Naive thymus-derived CD4-positive, alpha-beta T cell (primary cell): Measurements from ENCODE around the gene JAK1. TPM values are rescaled to one million over a fixed set of nuclear protein-coding genes. Genes with fewer than 3 reads are reported as not detected.
A peak's percentile ranks its signal among the peaks of the same experiment; 100 is the strongest.
"Not testable (repeated sequence)": the region's sequence is repeated elsewhere in the genome, so short reads cannot be mapped to it uniquely, and the experiment has no call there.

ENCODE experiments used
- ATAC-seq: fragments of 150-1000 bp; cut with Tn5 transposase; 2 replicates; pipeline ENCODE4 v1.10.0; 2021; ENCODE audit warnings: mild to moderate bottlenecking, moderate library complexity
- CTCF ChIA-PET: fragments of 350-600 bp; sonication (Branson Sonifier 250); formaldehyde crosslinking; loops from one replicate; lab custom pipeline; 2021; ENCODE audit warnings: antibody characterized with exemption; lab: Charles Lee
- POLR2A ChIA-PET: fragments of 350-600 bp; sonication (Branson Sonifier 250); formaldehyde crosslinking; loops from one replicate; lab custom pipeline; 2021; ENCODE audit warnings: antibody characterized with exemption, inconsistent platforms; lab: Charles Lee
- DNase-seq, 9 donors: peaks; one replicate each; pipeline versions ENCODE4 v3.0.0 to v3.0.0-alpha.2; 2020 to 2022; ENCODE audit warnings: mixed read lengths in 1 of 9
- H3K27ac ChIP-seq: one replicate; pipeline ENCODE4 v1.7.0; 2013; ENCODE audit warnings: mild to moderate bottlenecking, low read depth, low read length, moderate library complexity
- H3K27me3 ChIP-seq, 2 donors: one replicate each; pipeline ENCODE4 v1.7.0; 2013; ENCODE audit warnings: low read length in 2 of 2, mild to moderate bottlenecking in 2 of 2, moderate library complexity in 2 of 2; ENCODE audit not compliant: control insufficient read depth in 2 of 2, insufficient read depth in 2 of 2
- H3K36me3 ChIP-seq, 3 experiments: 1 replicate in 2 of 3; 2 replicates in 1 of 3; pipeline ENCODE4 v1.7.0; 2013; ENCODE audit warnings: low read length in 3 of 3, mild to moderate bottlenecking in 3 of 3, moderate library complexity in 1 of 3; ENCODE audit not compliant: insufficient read depth in 3 of 3, control insufficient read depth in 2 of 3
- H3K4me1 ChIP-seq, 2 donors: one replicate each; pipeline ENCODE4 v1.7.0; 2013; ENCODE audit warnings: low read length in 2 of 2, mild to moderate bottlenecking in 2 of 2, moderate library complexity in 1 of 2; ENCODE audit not compliant: control insufficient read depth in 2 of 2, insufficient read depth in 2 of 2
- H3K4me3 ChIP-seq: 2 replicates; pipeline ENCODE4 v1.7.0; 2013; ENCODE audit warnings: mild to moderate bottlenecking, low read length
- H3K9me3 ChIP-seq, 3 experiments: 1 replicate in 2 of 3; 2 replicates in 1 of 3; pipeline ENCODE4 v1.7.0; 2013; ENCODE audit warnings: low read length in 3 of 3; ENCODE audit not compliant: control insufficient read depth in 2 of 3
- H3K27ac Mint-ChIP-seq, 9 donors: one replicate each; pipeline ENCODE4 v1.8.0; 2020 to 2022; ENCODE audit warnings: mixed read lengths in 9 of 9, mild to moderate bottlenecking in 8 of 9, moderate library complexity in 5 of 9, inconsistent platforms in 2 of 9
- H3K27me3 Mint-ChIP-seq, 5 donors: one replicate each; pipeline ENCODE4 v1.8.0; 2021 to 2022; ENCODE audit warnings: mixed read lengths in 5 of 5, mild to moderate bottlenecking in 1 of 5
- H3K36me3 Mint-ChIP-seq, 5 donors: one replicate each; pipeline ENCODE4 v1.8.0; 2020 to 2022; ENCODE audit warnings: mixed read lengths in 5 of 5, mild to moderate bottlenecking in 3 of 5, inconsistent platforms in 1 of 5
- H3K4me1 Mint-ChIP-seq, 7 donors: one replicate each; pipeline ENCODE4 v1.8.0; 2020 to 2022; ENCODE audit warnings: mixed read lengths in 7 of 7, mild to moderate bottlenecking in 3 of 7, inconsistent platforms in 1 of 7
- H3K4me3 Mint-ChIP-seq, 10 donors: one replicate each; pipeline ENCODE4 v1.8.0; 2020 to 2022; ENCODE audit warnings: mild to moderate bottlenecking in 10 of 10, mixed read lengths in 10 of 10, moderate library complexity in 6 of 10, inconsistent platforms in 2 of 10
- H3K9me3 Mint-ChIP-seq, 11 donors: one replicate each; pipeline ENCODE4 v1.8.0; 2020 to 2022; ENCODE audit warnings: mixed read lengths in 11 of 11, mild to moderate bottlenecking in 4 of 11, inconsistent platforms in 1 of 11, moderate library complexity in 1 of 11
- intact Hi-C, 2 donors: fragments of 100-400 bp; cut with micrococcal nuclease; formaldehyde crosslinking; loops; one replicate each; pipeline ENCODE4 v1.15.1; 2023
- polyA plus RNA-seq, 2 donors: library from polyadenylated mRNA; unstranded; fragments of 300-500 nt; fragmentation: Illumina TruSeq; gene quantifications; one replicate each; pipeline ENCODE4 v1.2.3, GENCODE V29; 2021
- total RNA-seq, 6 experiments: library from RNA in 5 of 6; stranded (reverse) in 5 of 6; gene quantifications; 1 replicate in 5 of 6; 2 replicates in 1 of 6; pipeline ENCODE4 v1.2.3 and lab custom pipeline; 2021 to 2026

Gene JAK1
- total and polyA plus RNA-seq, 7 experiments from 2014 or later, result 197 to 365 (median 265) TPM

DNA sequence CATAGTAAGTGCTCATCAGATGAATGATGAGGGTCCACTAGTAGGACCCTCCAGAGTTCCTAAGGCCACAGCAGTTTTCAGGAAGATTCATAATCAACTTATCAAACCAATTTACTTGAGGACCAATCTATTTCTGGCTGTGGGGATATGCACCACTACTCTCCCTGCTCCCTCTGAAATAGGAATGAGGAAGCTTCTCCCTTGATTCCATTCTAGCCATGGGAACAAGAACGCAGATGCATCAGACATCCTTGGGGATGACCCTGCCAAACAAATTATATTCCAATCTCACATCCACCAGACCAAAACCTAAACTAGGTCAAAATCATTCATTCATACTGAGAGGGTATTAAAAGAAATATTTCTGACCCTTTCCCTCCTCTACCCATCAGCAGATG lies 31.5 kb downstream of the JAK1 start:
- no peak overlapping the region for H3K27ac ChIP-seq
- no peaks in the 10 kb centered on the region for H3K27me3 ChIP-seq
- peak overlapping the region in 6 of 9 donors; percentile 4 to 77 (median 44) for H3K27ac Mint-ChIP-seq
- peaks cover 37 to 94% (median 84%) of the 10 kb centered on the region in 7 donors for H3K4me1 Mint-ChIP-seq
- H3K36me3 ChIP-seq, result peaks cover 0 to 5% (median 0%) of the 10 kb centered on the region in 3 experiments
- ATAC-seq (no peak), DNase-seq (no peak)
- H3K36me3 Mint-ChIP-seq, result peaks cover 0 to 33% (median 23%) of the 10 kb centered on the region in 5 donors
- H3K4me3 ChIP-seq, result no peak overlapping the region
- peaks cover 0 to 8% (median 3%) of the 10 kb centered on the region in 11 donors for H3K9me3 Mint-ChIP-seq
- H3K4me3 Mint-ChIP-seq, result peak overlapping the region in 8 of 10 donors; percentile 21 to 71 (median 54)
- ChIA-PET POLR2A (no interaction called here), CTCF (interaction anchor here (0.5 kb wide), 1 partner anchor 52 kb away, joined by 3 read pairs; no protein-coding TSS in a partner anchor)
- H3K27me3 Mint-ChIP-seq, result no peaks in the 10 kb centered on the region
- no peaks in the 10 kb centered on the region for H3K9me3 ChIP-seq
- H3K4me1 ChIP-seq, result peaks cover 32 to 47% of the 10 kb centered on the region in 2 donors
- intact Hi-C loops, result loop anchor here in 1 of 2 donors (1.0 kb wide), 1 partner anchor 9 kb away; no protein-coding TSS in a partner anchor

DNA sequence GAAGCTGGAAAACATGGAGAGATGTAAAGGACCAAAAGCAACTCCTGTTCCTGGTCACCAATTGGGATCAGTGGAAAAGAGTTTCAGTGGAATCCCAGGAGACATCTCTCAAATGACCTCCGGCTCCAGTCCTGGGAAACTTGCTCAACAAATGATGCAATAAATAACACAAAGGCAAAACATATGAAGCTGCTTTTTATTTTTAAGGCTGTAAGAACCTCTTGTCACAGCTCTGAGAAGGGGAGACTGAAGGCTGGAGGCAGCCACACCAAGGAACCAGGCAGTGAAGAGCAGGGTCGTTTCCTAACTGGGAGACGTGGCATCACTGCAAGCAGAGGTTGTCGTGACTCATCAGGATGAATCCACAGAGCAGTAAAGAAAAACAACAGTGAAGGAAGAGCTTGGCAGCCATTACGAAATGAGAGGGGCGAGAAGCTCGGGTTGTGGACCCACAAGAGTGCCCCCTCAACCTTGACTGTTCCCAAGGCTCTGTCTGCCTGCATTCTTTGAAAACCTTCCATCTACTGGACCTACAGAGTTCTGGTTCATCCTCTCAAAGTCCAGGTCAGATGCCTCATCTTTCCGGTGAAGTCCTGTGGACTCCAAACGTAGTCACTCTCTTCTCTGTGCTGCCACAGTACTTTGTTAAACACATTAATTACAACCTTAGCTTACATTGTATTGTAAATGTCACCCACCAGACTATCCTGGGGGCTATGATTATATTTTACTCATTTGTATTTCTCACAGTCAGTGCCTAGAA lies 32.1 kb downstream of the JAK1 start:
- intact Hi-C loops, result loop anchor here in 1 of 2 donors (1.0 kb wide), 1 partner anchor 10 kb away; no protein-coding TSS in a partner anchor
- DNase-seq (no peak), ATAC-seq (peak; percentile 25)
- POLR2A ChIA-PET, result interaction anchor here (1.0 kb wide), 1 partner anchor 32 kb away, joined by 4 read pairs; the partner anchor contains the start of gene JAK1
- Histone ChIP-seq H3K4me1 (peaks cover 31 to 43% of the 10 kb centered on the region in 2 donors), H3K9me3 (no peaks in the 10 kb centered on the region), H3K27ac (no peak overlapping the region), H3K36me3 (peaks cover 0 to 5% (median 0%) of the 10 kb centered on the region in 3 experiments), H3K27me3 (no peaks in the 10 kb centered on the region), H3K4me3 (no peak overlapping the region)
- no peaks in the 10 kb centered on the region for H3K27me3 Mint-ChIP-seq
- peak overlapping the region in 8 of 9 donors; percentile 4 to 77 (median 56) for H3K27ac Mint-ChIP-seq
- peaks cover 0 to 8% (median 4%) of the 10 kb centered on the region in 11 donors for H3K9me3 Mint-ChIP-seq
- CTCF ChIA-PET, result interaction anchor here (0.5 kb wide), 1 partner anchor 53 kb away, joined by 3 read pairs; no protein-coding TSS in a partner anchor
- H3K36me3 Mint-ChIP-seq, result peaks cover 0 to 37% (median 25%) of the 10 kb centered on the region in 5 donors
- H3K4me1 Mint-ChIP-seq, result peaks cover 42 to 94% (median 85%) of the 10 kb centered on the region in 7 donors
- peak overlapping the region in 9 of 10 donors; percentile 35 to 80 (median 63) for H3K4me3 Mint-ChIP-seq

DNA sequence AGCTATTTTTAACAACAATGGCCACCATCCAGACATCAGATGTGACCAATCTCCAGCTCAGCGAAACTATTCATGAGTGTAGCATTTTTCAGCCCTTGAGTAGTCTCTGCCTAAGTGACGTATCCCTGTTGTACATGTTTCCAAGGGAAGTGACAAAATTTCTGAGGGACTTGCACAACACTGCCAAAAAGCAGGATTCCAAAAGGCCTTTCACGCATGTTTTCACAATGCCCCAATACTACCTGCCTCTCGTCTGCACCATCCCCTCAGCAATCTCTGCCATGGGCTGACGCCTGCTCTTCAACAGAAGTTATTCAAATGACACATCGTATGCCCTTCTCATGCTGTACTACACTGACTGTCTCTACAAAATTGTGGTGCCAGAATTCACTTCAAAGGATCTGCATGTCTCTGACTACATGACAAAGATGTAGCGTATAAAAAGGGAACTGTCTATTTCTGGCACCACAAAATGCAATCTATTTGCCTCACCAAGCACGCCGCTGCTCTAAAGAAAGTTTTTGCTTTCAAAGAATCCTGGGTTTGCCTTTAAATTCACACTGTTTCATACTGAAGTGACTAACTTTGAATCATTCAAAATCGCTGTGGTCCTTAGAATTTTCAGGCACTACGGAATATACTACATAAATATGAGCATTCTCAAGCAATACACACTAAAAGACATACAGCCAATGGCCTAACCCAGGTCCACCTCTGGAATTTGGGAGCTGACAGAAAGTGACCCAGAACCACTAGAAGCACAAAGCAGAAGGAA lies 32.9 kb downstream of the JAK1 start:
- peak in 6 of 9 donors; percentile 16 to 40 (median 28) for DNase-seq
- ChIA-PET POLR2A (interaction anchor here (0.5 to 1.0 kb wide), 2 partner anchors 32 to 137 kb away, joined by 3 to 4 read pairs; partner anchors contain the start of gene JAK1), CTCF (no interaction called here)
- Mint-ChIP-seq H3K36me3 (peaks cover 0 to 32% (median 23%) of the 10 kb centered on the region in 5 donors), H3K4me3 (peak overlapping the region in 9 of 10 donors; percentile 43 to 80 (median 60)), H3K4me1 (peaks cover 44 to 94% (median 85%) of the 10 kb centered on the region in 7 donors), H3K27me3 (no peaks in the 10 kb centered on the region), H3K27ac (peak overlapping the region in 8 of 9 donors; percentile 4 to 74 (median 49)), H3K9me3 (peaks cover 0 to 7% (median 3%) of the 10 kb centered on the region in 11 donors)
- peak; percentile 76 for ATAC-seq
- Histone ChIP-seq H3K27me3 (no peaks in the 10 kb centered on the region), H3K27ac (no peak overlapping the region), H3K4me1 (peaks cover 32 to 42% of the 10 kb centered on the region in 2 donors), H3K9me3 (no peaks in the 10 kb centered on the region), H3K4me3 (no peak overlapping the region), H3K36me3 (peaks cover 0 to 5% (median 0%) of the 10 kb centered on the region in 3 experiments)
- intact Hi-C loops, result loop anchor here in 1 of 2 donors (1.0 kb wide), 2 partner anchors 9 to 11 kb away; no protein-coding TSS in a partner anchor

DNA sequence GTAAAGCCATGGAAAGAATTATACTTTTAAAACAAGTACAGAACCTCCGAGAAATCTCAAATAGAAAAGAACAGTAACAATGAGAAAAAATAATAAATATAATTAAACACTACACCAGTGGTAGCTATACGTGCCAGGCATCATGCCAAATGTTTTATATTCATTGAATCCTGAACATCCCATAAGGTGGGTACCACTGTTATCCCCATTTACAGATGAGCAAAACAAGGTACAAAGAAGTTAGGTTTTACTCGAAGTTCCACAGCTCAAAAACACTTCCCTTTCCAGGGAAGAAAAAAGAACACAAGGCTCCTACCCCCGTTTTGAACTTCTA lies 33.4 kb downstream of the JAK1 start:
- ChIA-PET CTCF (no interaction called here), POLR2A (interaction anchor here (0.5 kb wide), 1 partner anchor 137 kb away, joined by 3 read pairs; no protein-coding TSS in a partner anchor)
- Mint-ChIP-seq H3K4me1 (peaks cover 46 to 94% (median 85%) of the 10 kb centered on the region in 7 donors), H3K27ac (peak overlapping the region in 8 of 9 donors; percentile 4 to 74 (median 49)), H3K9me3 (peaks cover 0 to 7% (median 3%) of the 10 kb centered on the region in 11 donors), H3K4me3 (peak overlapping the region in 5 of 10 donors; percentile 46 to 80 (median 58)), H3K36me3 (peaks cover 0 to 28% (median 20%) of the 10 kb centered on the region in 5 donors), H3K27me3 (no peaks in the 10 kb centered on the region)
- H3K9me3 ChIP-seq, result no peaks in the 10 kb centered on the region
- H3K4me1 ChIP-seq, result peaks cover 38 to 47% of the 10 kb centered on the region in 2 donors
- intact Hi-C loops, result loop anchor here in 1 of 2 donors (1.0 kb wide), 1 partner anchor 9 kb away; no protein-coding TSS in a partner anchor
- H3K27me3 ChIP-seq, result no peaks in the 10 kb centered on the region
- H3K27ac ChIP-seq, result no peak overlapping the region
- peaks cover 0 to 5% (median 0%) of the 10 kb centered on the region in 3 experiments for H3K36me3 ChIP-seq
- DNase-seq (no peak), ATAC-seq (no peak)
- H3K4me3 ChIP-seq, result no peak overlapping the region

DNA sequence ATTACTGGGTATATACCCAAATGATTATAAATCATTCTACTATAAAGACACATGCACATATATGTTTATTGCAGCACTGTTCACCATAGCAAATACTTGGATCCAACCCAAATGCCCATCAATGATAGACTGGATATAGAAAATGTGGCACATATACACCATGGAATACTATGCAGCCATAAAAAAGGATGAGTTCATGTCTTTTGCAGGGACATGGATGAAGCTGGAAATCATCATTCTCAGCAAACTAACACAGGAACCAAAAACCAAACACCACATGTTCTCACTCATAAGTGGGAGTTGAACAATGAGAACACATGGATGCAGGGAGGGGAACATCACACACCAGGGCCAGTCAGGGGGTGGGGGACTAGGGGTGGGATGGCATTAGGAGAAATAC lies 35.7 kb downstream of the JAK1 start:
- ATAC-seq, H3K27ac ChIP-seq, H3K9me3 ChIP-seq, DNase-seq, H3K9me3 Mint-ChIP-seq, H3K4me3 Mint-ChIP-seq, H3K4me3 ChIP-seq, H3K27me3 ChIP-seq, H3K36me3 ChIP-seq, intact Hi-C loops, CTCF ChIA-PET, H3K27me3 Mint-ChIP-seq: not testable (repeated sequence)
- H3K4me1 ChIP-seq, result peaks cover 53 to 54% of the 10 kb centered on the region in 2 donors
- Mint-ChIP-seq H3K27ac (peak overlapping the region in 2 of 9 donors; percentile 17 to 73), H3K36me3 (peaks cover 0 to 40% (median 23%) of the 10 kb centered on the region in 5 donors), H3K4me1 (peaks cover 58 to 95% (median 89%) of the 10 kb centered on the region in 7 donors)
- POLR2A ChIA-PET, result interaction anchor here (0.6 to 1.0 kb wide), 2 partner anchors 31 to 133 kb away, joined by 3 read pairs; no protein-coding TSS in a partner anchor
